GM12865 (cell line): ENCODE data around the gene PCLO.

Source experiments
- DNase-seq: peaks from one replicate; pipeline ENCODE4 v3.0.0; 2010; ENCODE audit warnings: low read depth
- H3K4me3 ChIP-seq: 2 replicates; pipeline ENCODE4 v1.5.1; 2011; ENCODE audit warnings: mild to moderate bottlenecking, low read depth, low read length, control low read depth
- TF ChIP-seq, protein P1 (sequence below): IDR thresholded peaks from 2 replicates; pipeline ENCODE4 v1.5.1; 2011; ENCODE audit warnings: low read length, control low read depth, low read depth, inconsistent platforms; ENCODE audit not compliant: insufficient read depth; ENCODE audit errors: missing control alignments

PCLO gene

DNA sequence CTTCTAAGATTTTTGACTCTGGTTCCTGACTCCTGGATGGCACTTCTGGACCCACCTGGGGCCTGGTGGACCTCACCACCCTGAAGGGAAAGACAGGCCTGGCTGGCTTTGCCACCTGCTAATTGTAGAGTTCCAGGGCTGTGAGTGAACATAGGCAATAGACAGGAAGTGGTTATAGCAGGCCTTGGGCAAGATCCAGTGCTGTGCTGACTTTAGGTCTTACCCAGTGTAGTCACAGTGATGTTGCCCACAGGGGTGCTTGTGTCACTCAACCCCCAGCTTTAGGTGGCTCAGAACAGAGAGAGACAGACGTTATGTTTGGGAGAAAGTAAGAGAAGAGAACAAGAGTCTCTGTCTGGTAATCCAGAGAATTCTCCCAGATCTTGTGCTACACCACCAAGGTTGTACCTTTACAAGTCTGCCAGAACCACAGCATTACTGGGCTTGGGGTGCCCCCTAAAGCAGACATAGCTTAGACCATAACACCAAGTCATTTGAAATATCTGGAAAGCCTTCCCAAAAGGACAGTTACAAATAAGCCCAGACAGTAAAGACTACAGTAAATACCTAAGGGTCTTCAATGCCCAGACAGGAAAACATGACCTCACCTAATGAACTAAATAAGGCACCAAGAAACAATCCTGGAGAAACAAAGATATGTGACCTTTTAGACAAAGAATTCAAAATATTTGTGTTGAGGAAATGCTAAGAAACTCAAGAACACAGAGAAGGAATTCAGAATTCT, 303.4 kb downstream of the PCLO start:
- no peak overlapping the region for H3K4me3 ChIP-seq
- TF ChIP-seq, protein P1, sequence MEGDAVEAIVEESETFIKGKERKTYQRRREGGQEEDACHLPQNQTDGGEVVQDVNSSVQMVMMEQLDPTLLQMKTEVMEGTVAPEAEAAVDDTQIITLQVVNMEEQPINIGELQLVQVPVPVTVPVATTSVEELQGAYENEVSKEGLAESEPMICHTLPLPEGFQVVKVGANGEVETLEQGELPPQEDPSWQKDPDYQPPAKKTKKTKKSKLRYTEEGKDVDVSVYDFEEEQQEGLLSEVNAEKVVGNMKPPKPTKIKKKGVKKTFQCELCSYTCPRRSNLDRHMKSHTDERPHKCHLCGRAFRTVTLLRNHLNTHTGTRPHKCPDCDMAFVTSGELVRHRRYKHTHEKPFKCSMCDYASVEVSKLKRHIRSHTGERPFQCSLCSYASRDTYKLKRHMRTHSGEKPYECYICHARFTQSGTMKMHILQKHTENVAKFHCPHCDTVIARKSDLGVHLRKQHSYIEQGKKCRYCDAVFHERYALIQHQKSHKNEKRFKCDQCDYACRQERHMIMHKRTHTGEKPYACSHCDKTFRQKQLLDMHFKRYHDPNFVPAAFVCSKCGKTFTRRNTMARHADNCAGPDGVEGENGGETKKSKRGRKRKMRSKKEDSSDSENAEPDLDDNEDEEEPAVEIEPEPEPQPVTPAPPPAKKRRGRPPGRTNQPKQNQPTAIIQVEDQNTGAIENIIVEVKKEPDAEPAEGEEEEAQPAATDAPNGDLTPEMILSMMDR, result no peak
- no peak for DNase-seq

DNA sequence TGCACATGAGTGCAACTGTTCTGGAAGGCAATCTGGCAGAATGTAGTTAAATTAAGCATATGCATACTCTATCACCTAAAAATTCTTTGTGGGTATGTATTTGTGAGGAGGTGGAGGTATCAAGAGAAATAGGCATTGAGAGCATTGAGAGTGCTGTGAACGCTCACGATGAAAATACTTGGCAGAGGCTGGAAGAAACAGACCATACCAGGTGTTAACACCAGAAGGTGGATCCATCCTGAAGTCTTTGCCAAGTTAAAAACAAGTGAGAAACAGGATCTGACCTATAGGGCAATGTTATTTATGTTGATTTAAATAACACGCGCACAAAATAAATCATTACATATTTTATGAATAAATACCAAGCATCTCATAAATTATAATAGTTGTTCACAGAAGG, 311.6 kb downstream of the PCLO start:
- H3K4me3 ChIP-seq, result no peak overlapping the region
- DNase-seq, result no peak
- TF ChIP-seq, protein P1, result no peak

DNA sequence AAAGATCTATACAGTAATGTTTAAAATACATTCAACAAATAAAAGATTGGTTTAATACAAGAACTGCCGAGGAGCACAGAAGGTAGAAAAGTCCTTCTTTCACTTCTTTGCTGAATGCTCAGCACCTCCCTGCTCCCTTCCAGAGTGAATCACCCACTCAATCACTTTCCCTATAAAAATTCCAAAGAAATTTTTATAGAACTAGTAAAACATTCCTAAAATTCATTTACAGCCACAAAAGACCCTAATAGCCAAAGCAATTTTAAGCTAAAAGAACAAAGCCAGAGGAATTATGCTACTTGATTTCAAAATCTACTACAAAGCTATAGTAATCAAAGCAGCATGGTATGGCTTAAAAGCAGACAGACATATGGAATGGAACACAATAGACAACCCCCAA, 320.9 kb downstream of the PCLO start:
- TF ChIP-seq, protein P1, result no peak
- H3K4me3 ChIP-seq, result no peak overlapping the region
- no peak for DNase-seq

DNA sequence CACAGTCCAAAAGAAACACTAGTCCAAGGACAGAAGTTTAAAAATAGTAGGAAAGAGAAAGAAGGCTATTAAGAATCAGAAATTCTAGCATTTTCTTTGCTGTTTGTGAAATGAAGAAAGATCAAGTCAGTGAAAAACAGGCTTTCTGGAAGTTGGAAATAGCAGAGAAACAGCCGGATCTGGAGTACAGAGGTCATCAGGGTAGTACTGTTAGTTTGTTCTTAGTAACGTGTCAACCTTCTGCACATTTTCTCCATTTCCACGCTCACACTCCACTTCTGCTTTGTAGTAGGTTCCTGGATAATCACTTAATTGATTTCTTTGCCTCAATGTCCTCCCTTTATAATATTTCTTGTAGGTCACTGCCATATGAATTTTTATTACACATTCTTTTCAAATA, 322.6 kb downstream of the PCLO start:
- no peak for DNase-seq
- TF ChIP-seq, protein P1, result no peak
- H3K4me3 ChIP-seq, result no peak overlapping the region

DNA sequence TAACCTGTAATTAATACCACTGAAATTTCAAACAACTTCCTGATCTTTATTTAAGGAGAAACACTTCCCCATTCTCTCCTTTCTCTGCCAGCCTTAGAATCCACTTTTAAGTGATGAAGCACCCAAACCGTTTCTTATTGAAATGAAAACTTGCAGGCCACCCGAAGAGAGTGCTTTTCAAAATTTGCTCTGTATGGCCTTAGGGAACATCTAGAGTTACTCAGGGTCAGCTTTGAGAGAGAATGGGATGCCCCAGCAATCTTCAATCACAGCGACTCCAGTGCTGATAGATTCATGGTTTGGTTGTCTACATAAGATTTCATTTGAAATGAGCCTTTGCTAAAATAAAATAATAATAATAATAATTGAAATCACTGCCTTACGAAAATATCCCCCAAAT, 323.1 kb downstream of the PCLO start:
- H3K4me3 ChIP-seq, result no peak overlapping the region
- TF ChIP-seq, protein P1, result no peak
- no peak for DNase-seq

DNA sequence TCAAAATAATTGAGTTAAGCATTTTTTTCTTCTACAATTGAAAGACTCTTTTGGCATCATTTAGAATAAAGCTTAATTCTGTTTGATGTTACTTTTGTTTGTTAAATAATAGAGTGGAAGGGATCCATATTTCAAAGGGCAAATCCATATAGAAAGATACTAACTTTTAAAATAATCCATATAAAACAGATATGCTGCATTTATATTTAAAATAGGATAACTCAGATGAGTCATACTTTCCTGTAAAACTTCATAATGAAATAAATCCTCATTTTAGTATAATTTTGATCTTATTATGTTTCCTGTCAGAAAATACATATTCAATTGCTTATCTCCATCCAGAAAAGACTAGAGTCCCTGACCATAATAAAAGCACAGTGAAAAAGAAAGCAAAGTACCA, 323.6 kb downstream of the PCLO start:
- DNase-seq, result no peak
- H3K4me3 ChIP-seq, result no peak overlapping the region
- TF ChIP-seq, protein P1, result no peak

DNA sequence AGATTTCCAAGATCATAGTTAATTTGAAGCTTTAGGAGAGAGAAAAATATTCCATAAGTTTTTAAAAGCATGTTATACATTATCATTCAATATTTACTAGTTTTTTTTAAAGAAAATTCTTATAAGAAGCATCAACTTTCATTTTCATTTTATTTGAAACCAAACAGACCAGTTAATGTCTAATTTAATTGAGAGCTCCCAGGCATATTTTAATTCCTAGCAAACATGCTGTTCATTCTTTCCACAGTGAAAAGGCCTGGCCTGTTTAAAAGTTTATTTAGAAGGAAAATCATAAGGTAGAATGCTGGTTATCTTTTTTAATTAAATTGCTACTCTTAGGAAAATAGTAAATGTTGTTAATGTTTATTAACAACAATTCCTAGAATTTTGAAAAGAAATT, 324.4 kb downstream of the PCLO start:
- no peak for DNase-seq
- TF ChIP-seq, protein P1, result no peak
- no peak overlapping the region for H3K4me3 ChIP-seq
